A549 (cell line): Measurements from ENCODE around the gene PCDH9.

ENCODE experiments used
- EP300 ChIP-seq, 2 experiments: fragments of >200 bp; sonication (Bioruptor Twin); formaldehyde crosslinking; IDR thresholded peaks; 2 replicates in 1 of 2; 3 replicates in 1 of 2; pipeline ENCODE4 v1.6.1; 2016 to 2017
- ESRRA ChIP-seq: fragments of 150-350 bp; IDR thresholded peaks from 2 replicates; pipeline ENCODE4 v1.6.1; 2014; ENCODE audit warnings: mild to moderate bottlenecking, low read length, borderline replicate concordance
- HOXA7 ChIP-seq: fragments of 250-450 bp; sonication (Bioruptor Pico); IDR thresholded peaks from 2 replicates; pipeline ENCODE4 v1.5.0; 2020; ENCODE audit warnings: mild to moderate bottlenecking, moderate library complexity
- NFE2L2 ChIP-seq: fragments of 150-350 bp; conservative IDR thresholded peaks from 2 replicates; pipeline ENCODE4 v1.6.1; 2014; ENCODE audit warnings: low read length

DNA sequence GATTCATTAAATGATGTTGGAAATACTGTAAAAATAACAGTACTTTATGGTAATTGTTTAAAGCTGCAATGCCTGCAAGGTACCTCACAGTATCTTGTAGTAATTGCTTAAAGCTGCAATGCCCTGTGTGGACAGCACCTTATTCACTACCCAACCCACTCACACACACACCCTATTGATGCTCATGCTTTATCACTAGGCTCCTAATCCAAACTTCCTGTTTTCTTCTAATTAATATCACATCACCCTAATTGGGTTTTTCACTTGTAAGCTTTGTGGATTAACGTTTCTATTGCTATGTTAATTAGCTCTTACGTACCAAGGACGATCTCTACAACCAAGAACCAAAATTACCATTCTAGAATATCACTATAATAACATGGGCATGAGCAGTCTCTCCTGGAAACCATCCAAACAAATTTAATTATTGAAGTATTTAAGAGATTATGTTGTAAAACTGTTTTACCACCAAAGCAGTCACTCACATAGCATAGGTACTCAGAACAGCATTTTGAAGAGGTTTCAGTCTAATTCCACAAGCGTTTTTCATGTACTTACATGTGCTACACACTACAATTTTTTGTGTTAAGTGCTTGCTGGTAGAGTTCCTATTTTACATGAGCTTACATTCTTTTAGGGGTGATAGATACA lies 303.8 kb downstream of the PCDH9 start:
- no peak for TF ChIP-seq HOXA7
- TF ChIP-seq EP300 (IDR thresholded peaks at IDR 0.05) = no peak
- no peak for TF ChIP-seq NFE2L2
- TF ChIP-seq ESRRA = no peak
